CD14-positive monocyte (primary cell): Measurements from ENCODE around the gene CBX6. TPM values are rescaled to one million over a fixed set of nuclear protein-coding genes. Genes with fewer than 3 reads are reported as not detected.

Experiments
- DNase-seq, 3 donors: peaks; one replicate each; pipeline ENCODE4 v3.0.0-alpha.2; 2011 to 2022
- H2AFZ ChIP-seq: 2 replicates; pipeline ENCODE4 v1.6.0; 2012; ENCODE audit warnings: mild to moderate bottlenecking, low read depth, low read length, inconsistent platforms; ENCODE audit not compliant: insufficient read depth, poor library complexity, severe bottlenecking
- H3K27ac ChIP-seq, 2 donors: 1 replicate in 1 of 2; 2 replicates in 1 of 2; pipeline ENCODE4 v1.5.1; 2012 to 2013; ENCODE audit warnings: low read length in 2 of 2, control low read depth in 1 of 2, inconsistent platforms in 1 of 2, low read depth in 1 of 2, mild to moderate bottlenecking in 1 of 2
- H3K27me3 ChIP-seq, 2 donors: one replicate each; pipeline versions ENCODE4 v1.6.0 to v1.6.1; 2011 to 2013; ENCODE audit warnings: low read length in 2 of 2; ENCODE audit not compliant: control insufficient read depth in 2 of 2, insufficient read depth in 2 of 2
- H3K36me3 ChIP-seq, 2 donors: replicated peaks in 1 of 2; 1 replicate in 1 of 2; 2 replicates in 1 of 2; pipeline versions ENCODE4 v1.5.1 to v1.6.1; 2012 to 2013; ENCODE audit warnings: low read length in 2 of 2, control low read depth in 1 of 2, inconsistent platforms in 1 of 2, mild to moderate bottlenecking in 1 of 2; ENCODE audit not compliant: insufficient read depth in 2 of 2, control insufficient read depth in 1 of 2
- H3K4me1 ChIP-seq, 2 donors: 1 replicate in 1 of 2; 2 replicates in 1 of 2; pipeline versions ENCODE4 v1.5.1 to v1.6.1; 2012 to 2013; ENCODE audit warnings: low read length in 2 of 2, control low read depth in 1 of 2, inconsistent platforms in 1 of 2, mild to moderate bottlenecking in 1 of 2, moderate library complexity in 1 of 2; ENCODE audit not compliant: insufficient read depth in 2 of 2, control insufficient read depth in 1 of 2
- H3K4me2 ChIP-seq: replicated peaks from 2 replicates; pipeline ENCODE3; 2012; ENCODE audit warnings: low read length, moderate library complexity, mild to moderate bottlenecking; ENCODE audit not compliant: poor library complexity, severe bottlenecking; ENCODE audit errors: extremely low read depth
- H3K4me3 ChIP-seq, 3 experiments: fragments of 200-600 bp in 1 of 3; sonication (generic) in 1 of 3; replicated peaks in 1 of 3; 1 replicate in 2 of 3; 2 replicates in 1 of 3; pipeline ENCODE4 v1.5.1; 2011 to 2013; ENCODE audit warnings: low read length in 3 of 3, mild to moderate bottlenecking in 3 of 3, control low read depth in 2 of 3, low read depth in 2 of 3, inconsistent platforms in 1 of 3, moderate library complexity in 1 of 3
- H3K79me2 ChIP-seq: 2 replicates; pipeline ENCODE4 v1.6.0; 2012; ENCODE audit warnings: mild to moderate bottlenecking, control low read depth, inconsistent platforms, low read length, moderate library complexity; ENCODE audit not compliant: insufficient read depth
- H3K9ac ChIP-seq: 2 replicates; pipeline ENCODE4 v1.6.0; 2017; ENCODE audit warnings: low read length, mild to moderate bottlenecking; ENCODE audit not compliant: insufficient read depth, poor library complexity, severe bottlenecking
- H3K9me3 ChIP-seq, 2 donors: replicated peaks in 1 of 2; 1 replicate in 1 of 2; 2 replicates in 1 of 2; pipeline versions ENCODE4 v1.5.1 to v1.6.1; 2012 to 2013; ENCODE audit warnings: low read length in 2 of 2, control low read depth in 1 of 2; ENCODE audit not compliant: control insufficient read depth in 1 of 2, insufficient read depth in 1 of 2
- H4K20me1 ChIP-seq: 2 replicates; pipeline ENCODE4 v1.6.0; 2012; ENCODE audit warnings: mild to moderate bottlenecking, low read length, control low read depth, moderate library complexity; ENCODE audit not compliant: insufficient read depth
- H3K27ac Mint-ChIP-seq, 7 donors: one replicate each; pipeline ENCODE4 v1.8.0; 2020; ENCODE audit warnings: mild to moderate bottlenecking in 7 of 7, mixed read lengths in 7 of 7, moderate library complexity in 6 of 7, inconsistent platforms in 2 of 7
- H3K27me3 Mint-ChIP-seq, 3 donors: one replicate each; pipeline ENCODE4 v1.8.0; 2021 to 2022; ENCODE audit warnings: low read depth in 3 of 3, mild to moderate bottlenecking in 3 of 3, mixed read lengths in 3 of 3, moderate library complexity in 3 of 3, inconsistent platforms in 1 of 3
- H3K36me3 Mint-ChIP-seq, 2 donors: one replicate each; pipeline ENCODE4 v1.8.0; 2020; ENCODE audit warnings: mixed read lengths in 2 of 2, inconsistent platforms in 1 of 2, mild to moderate bottlenecking in 1 of 2
- H3K4me1 Mint-ChIP-seq: one replicate; pipeline ENCODE4 v1.8.0; 2020; ENCODE audit warnings: mild to moderate bottlenecking, mixed read lengths
- H3K4me3 Mint-ChIP-seq, 2 donors: one replicate each; pipeline ENCODE4 v1.8.0; 2020; ENCODE audit warnings: mild to moderate bottlenecking in 2 of 2, mixed read lengths in 2 of 2, moderate library complexity in 1 of 2
- H3K9me3 Mint-ChIP-seq, 7 donors: one replicate each; pipeline ENCODE4 v1.8.0; 2020 to 2022; ENCODE audit warnings: mixed read lengths in 7 of 7, mild to moderate bottlenecking in 6 of 7, moderate library complexity in 6 of 7, inconsistent platforms in 2 of 7
- WGBS: methylation state at CpG from one replicate; pipeline ENCODE4 v1.1.5; 2013; ENCODE audit warnings: missing lambda C conversion rate; ENCODE audit not compliant: insufficient coverage; 5-methylcytosine and 5-hydroxymethylcytosine counted together
- intact Hi-C, 2 donors: fragments of 100-400 bp; cut with micrococcal nuclease; formaldehyde crosslinking; loops; one replicate each; pipeline versions ENCODE4 v1.15.0 to v1.15.1; 2023
- polyA plus RNA-seq, 3 donors: library from polyadenylated mRNA; depleted of rRNA in 1 of 3; unstranded in 2 of 3; stranded (reverse) in 1 of 3; fragments of 300-500 nt in 2 of 3; fragments of >200 nt in 1 of 3; fragmentation: Illumina TruSeq in 2 of 3; gene quantifications; 1 replicate in 2 of 3; 2 replicates in 1 of 3; pipeline ENCODE4 v1.2.3, GENCODE V29; 2012 to 2021
- TF ChIP-seq, protein P1 (sequence below): fragments of 200-600 bp; IDR thresholded peaks from one replicate; pipeline ENCODE4 v1.8.0; 2022; ENCODE audit warnings: antibody characterized with exemption, mild to moderate bottlenecking

CBX6 gene
- polyA plus RNA-seq, 3 donors, result 2.1 to 26.7 (median 5.0) TPM

DNA sequence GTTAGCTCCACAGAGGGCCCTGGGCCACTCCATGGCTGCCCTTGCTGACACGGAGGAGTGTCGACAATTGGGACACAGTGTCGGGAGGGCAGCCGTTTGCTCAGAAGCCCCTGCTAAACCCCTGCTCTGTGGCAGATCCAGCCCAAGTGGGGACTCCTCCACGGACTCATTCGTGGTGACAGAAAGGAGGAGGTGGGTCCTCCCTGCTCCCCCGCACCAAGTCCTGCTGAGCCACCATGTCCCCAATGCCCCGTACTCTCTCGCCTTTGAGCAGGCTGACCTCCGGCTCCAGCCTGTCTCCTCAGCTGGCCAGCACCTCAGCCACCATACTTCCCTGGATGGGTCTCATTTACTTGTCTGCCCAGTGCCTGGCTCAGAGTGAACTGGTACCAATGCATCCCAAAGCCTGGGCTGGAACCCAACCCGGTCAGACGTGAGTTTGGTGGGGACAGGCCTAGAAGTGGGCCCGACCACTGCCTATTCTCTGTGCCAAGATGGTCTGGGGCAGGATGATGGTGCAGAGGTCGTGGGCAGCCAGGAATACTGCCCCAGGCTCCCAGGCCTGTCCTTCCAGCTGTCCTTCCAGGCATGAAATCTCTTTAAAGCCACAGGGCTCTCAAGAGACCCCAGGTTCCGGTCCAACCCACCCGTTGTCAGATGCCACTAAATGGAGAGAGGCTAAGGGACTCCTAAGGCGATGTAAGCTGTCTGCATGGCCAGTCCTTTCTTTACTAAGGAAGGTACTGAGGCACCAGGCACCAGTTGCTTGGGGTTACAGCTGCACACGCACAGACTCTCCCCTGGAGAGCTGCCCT, 4.3 kb downstream of the CBX6 start:
- H3K36me3 ChIP-seq, result peaks cover 33 to 41% of the 10 kb centered on the region in 2 donors
- H3K4me1 ChIP-seq, result peaks cover 28 to 37% of the 10 kb centered on the region in 2 donors
- no peaks in the 10 kb centered on the region for H3K27me3 ChIP-seq
- Mint-ChIP-seq H3K4me3 (no peak overlapping the region), H3K36me3 (peaks cover 35 to 47% of the 10 kb centered on the region in 2 donors), H3K9me3 (no peaks in the 10 kb centered on the region), H3K27me3 (peaks cover 0 to 5% (median 0%) of the 10 kb centered on the region in 3 donors), H3K4me1 (peaks cover 27% of the 10 kb centered on the region), H3K27ac (peak overlapping the region in 1 of 7 donors; percentile 35)
- H4K20me1 ChIP-seq, result peaks cover 75% of the 10 kb centered on the region
- H3K9me3 ChIP-seq, result no peaks in the 10 kb centered on the region
- 98% methylated on average over 16 of the region's 18 CpGs for WGBS
- TF ChIP-seq, protein P1, sequence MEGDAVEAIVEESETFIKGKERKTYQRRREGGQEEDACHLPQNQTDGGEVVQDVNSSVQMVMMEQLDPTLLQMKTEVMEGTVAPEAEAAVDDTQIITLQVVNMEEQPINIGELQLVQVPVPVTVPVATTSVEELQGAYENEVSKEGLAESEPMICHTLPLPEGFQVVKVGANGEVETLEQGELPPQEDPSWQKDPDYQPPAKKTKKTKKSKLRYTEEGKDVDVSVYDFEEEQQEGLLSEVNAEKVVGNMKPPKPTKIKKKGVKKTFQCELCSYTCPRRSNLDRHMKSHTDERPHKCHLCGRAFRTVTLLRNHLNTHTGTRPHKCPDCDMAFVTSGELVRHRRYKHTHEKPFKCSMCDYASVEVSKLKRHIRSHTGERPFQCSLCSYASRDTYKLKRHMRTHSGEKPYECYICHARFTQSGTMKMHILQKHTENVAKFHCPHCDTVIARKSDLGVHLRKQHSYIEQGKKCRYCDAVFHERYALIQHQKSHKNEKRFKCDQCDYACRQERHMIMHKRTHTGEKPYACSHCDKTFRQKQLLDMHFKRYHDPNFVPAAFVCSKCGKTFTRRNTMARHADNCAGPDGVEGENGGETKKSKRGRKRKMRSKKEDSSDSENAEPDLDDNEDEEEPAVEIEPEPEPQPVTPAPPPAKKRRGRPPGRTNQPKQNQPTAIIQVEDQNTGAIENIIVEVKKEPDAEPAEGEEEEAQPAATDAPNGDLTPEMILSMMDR, result no peak
- no peak overlapping the region for H3K4me3 ChIP-seq
- no peak overlapping the region for H3K4me2 ChIP-seq
- no peak overlapping the region for H3K27ac ChIP-seq
- peaks cover 23% of the 10 kb centered on the region for H3K79me2 ChIP-seq
- intact Hi-C loops, result no loop called here
- no peak for DNase-seq
- H3K9ac ChIP-seq, result no peak overlapping the region
- no peak overlapping the region for H2AFZ ChIP-seq

DNA sequence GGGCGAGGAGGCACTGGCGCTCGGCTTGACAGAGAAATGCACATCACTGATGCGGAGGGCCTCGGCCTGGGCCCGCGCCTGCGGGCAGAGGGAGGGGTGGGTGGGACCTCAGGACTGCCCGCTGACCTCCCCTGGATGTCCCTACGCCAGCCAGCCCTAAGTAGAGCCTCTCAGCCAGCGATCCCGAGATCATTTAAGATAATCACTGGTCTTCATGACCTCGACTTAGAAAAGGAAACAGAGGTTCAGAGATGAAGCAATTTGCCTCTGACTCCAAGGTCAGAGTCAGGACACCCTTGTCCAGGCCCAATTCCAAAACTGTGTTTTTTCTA, 4.9 kb downstream of the CBX6 start:
- H3K36me3 ChIP-seq, result peaks cover 33 to 41% of the 10 kb centered on the region in 2 donors
- Mint-ChIP-seq H3K27me3 (peaks cover 0 to 3% (median 0%) of the 10 kb centered on the region in 3 donors), H3K27ac (no peak overlapping the region), H3K9me3 (no peaks in the 10 kb centered on the region), H3K4me3 (no peak overlapping the region), H3K36me3 (peaks cover 35 to 47% of the 10 kb centered on the region in 2 donors), H3K4me1 (peaks cover 30% of the 10 kb centered on the region)
- TF ChIP-seq, protein P1, result no peak
- peaks cover 23% of the 10 kb centered on the region for H3K79me2 ChIP-seq
- H3K4me1 ChIP-seq, result peaks cover 34 to 40% of the 10 kb centered on the region in 2 donors
- no peak overlapping the region for H3K27ac ChIP-seq
- no peak overlapping the region for H3K9ac ChIP-seq
- WGBS, result 97% methylated on average over 13 of the region's 13 CpGs
- no peaks in the 10 kb centered on the region for H3K27me3 ChIP-seq
- DNase-seq, result no peak
- intact Hi-C loops, result no loop called here
- no peak overlapping the region for H3K4me3 ChIP-seq
- no peaks in the 10 kb centered on the region for H3K9me3 ChIP-seq
- H4K20me1 ChIP-seq, result peaks cover 81% of the 10 kb centered on the region
- no peak overlapping the region for H3K4me2 ChIP-seq
- no peak overlapping the region for H2AFZ ChIP-seq
